GM12874 (cell line): ENCODE measurements around the gene MCOLN1.

Source experiments
- CTCF ChIP-seq: IDR thresholded peaks from 2 replicates; pipeline ENCODE4 v1.5.1; 2011; ENCODE audit warnings: low read depth, mild to moderate bottlenecking, control low read depth, low read length, moderate library complexity; ENCODE audit not compliant: insufficient read depth

The MCOLN1 gene

GRCh38 chr19:7533925-7534480, 11.6 kb downstream of the MCOLN1 start:
- TF ChIP-seq CTCF: no peak

GRCh38 chr19:7534531-7535046, 12.2 kb downstream of the MCOLN1 start:
- no peak for TF ChIP-seq CTCF

GRCh38 chr19:7535047-7535997, 12.9 kb downstream of the MCOLN1 start, which contains the start of gene PNPLA6:
PNPLA6 (plus strand) TSS chr19:7535717; CDS start chr19:7535789, 72 bp downstream.
- TF ChIP-seq CTCF: no peak

GRCh38 chr19:7535998-7536695, 13.7 kb downstream of the MCOLN1 start:
- no peak for TF ChIP-seq CTCF

GRCh38 chr19:7539827-7540425, 17.5 kb downstream of the MCOLN1 start:
- no peak for TF ChIP-seq CTCF

- TF ChIP-seq CTCF: no peak
Measured at GRCh38 chr19:7540761-7541474, 18.5 kb downstream of the MCOLN1 start.

GRCh38 chr19:7541475-7541824, 19.0 kb downstream of the MCOLN1 start:
- no peak for TF ChIP-seq CTCF
